Choroid plexus epithelial cell (primary cell): ENCODE measurements around the gene SERPINA1.
"Not testable (repeated sequence)": the region's sequence is repeated elsewhere in the genome, so short reads cannot be mapped to it uniquely, and the experiment has no call there.

Experiments
- DNase-seq: peaks from one replicate; pipeline ENCODE4 v3.0.0-alpha.2; 2010; ENCODE audit warnings: low read depth
- H3K4me3 ChIP-seq: 2 replicates; pipeline ENCODE4 v1.5.1; 2011; ENCODE audit warnings: low read depth, mild to moderate bottlenecking, control low read depth, low read length, moderate library complexity
- CTCF ChIP-seq: conservative IDR thresholded peaks from 2 replicates; pipeline ENCODE4 v1.5.1; 2011; ENCODE audit warnings: low read depth, mild to moderate bottlenecking, control low read depth, inconsistent platforms, low read length, moderate library complexity

SERPINA1 gene

GRCh38 chr14:94375552-94376107 is 12.8 kb downstream of the SERPINA1 start:
- no peak for DNase-seq
- no peak overlapping the region for H3K4me3 ChIP-seq
- TF ChIP-seq CTCF: no peak

DNA sequence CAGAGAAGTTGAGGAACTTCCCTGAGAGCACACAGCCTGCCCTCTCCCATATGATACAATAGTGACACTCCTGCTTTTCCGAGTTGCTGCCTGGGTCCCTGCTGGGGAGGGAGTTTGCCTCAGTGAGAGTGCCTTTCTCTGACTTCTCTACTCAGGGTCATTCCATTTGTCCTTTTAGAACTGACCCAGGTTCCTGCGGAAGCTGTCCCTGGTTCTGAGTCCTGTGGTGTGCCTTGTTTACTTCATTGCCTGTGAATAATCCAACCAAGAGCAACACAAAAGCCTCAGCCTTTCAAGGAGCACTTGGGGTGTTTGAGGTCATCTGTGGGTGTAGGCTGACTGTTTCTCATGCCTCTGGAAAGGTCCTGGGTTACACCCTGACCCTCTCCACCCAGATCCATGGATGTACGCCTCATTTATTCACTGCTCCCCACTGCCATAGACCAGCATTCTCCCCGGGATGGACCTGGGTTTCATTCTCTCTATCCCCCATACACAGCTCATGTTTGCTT is 13.6 kb downstream of the SERPINA1 start:
- no peak overlapping the region for H3K4me3 ChIP-seq
- TF ChIP-seq CTCF: no peak
- DNase-seq: no peak

GRCh38 chr14:94374116-94374515 is 14.3 kb downstream of the SERPINA1 start:
- no peak for TF ChIP-seq CTCF
- DNase-seq: no peak
- H3K4me3 ChIP-seq: no peak overlapping the region

DNA sequence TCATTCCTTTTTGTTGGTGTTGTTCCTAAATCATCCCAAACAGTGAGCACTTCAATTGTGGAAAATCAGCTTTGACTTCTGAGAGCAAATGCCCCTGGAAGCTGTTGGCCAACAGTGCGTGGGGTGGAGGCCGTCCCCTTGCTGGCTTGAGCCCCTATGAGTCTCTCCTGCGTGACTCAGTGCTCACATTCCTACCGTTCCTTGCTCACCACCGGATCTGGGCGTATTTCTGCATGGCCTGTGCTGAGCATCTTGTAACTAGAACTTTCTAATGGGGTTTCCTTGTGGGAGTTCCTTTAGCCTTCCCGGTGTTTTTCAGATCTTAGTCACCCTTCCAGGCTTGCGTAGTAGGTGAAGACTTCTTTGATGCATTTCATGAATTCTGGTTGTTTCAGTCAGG is 14.7 kb downstream of the SERPINA1 start:
- no peak for TF ChIP-seq CTCF
- no peak overlapping the region for H3K4me3 ChIP-seq
- DNase-seq: peak; percentile 95

GRCh38 chr14:94372021-94372605 is 16.3 kb downstream of the SERPINA1 start:
- peak; percentile 17 for TF ChIP-seq CTCF
- DNase-seq: no peak
- H3K4me3 ChIP-seq: no peak overlapping the region

DNA sequence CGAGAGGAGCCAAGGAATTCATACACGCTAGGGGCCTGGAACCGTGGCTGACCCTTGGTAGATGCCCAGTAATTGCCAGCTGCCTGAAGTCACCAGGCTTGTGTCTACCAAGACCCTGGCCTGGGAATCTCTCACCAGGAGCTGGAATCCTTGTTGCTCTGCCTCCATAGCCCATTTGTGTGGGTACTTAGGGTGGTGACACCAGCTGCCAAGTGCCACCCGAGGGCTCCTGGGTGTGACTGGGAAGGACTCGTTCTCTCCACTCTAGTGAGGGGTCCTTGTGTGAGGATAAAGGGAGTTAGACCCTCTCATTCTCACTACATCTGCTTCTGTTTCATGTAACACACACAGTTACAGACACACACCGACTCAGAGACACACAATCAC is 17.9 kb downstream of the SERPINA1 start:
- no peak for DNase-seq
- TF ChIP-seq CTCF: no peak
- no peak overlapping the region for H3K4me3 ChIP-seq

- H3K4me3 ChIP-seq, DNase-seq: not testable (repeated sequence)
These were observed 18.5 kb downstream of the SERPINA1 start for GRCh38 chr14:94369766-94370523.
